Kidney capillary endothelial cell (primary cell): ENCODE data around the gene POU3F3.

Experiments used
- DNase-seq: peaks from one replicate; pipeline ENCODE4 v3.0.0-alpha.2; 2018; ENCODE audit warnings: low spot score

The POU3F3 gene

DNA sequence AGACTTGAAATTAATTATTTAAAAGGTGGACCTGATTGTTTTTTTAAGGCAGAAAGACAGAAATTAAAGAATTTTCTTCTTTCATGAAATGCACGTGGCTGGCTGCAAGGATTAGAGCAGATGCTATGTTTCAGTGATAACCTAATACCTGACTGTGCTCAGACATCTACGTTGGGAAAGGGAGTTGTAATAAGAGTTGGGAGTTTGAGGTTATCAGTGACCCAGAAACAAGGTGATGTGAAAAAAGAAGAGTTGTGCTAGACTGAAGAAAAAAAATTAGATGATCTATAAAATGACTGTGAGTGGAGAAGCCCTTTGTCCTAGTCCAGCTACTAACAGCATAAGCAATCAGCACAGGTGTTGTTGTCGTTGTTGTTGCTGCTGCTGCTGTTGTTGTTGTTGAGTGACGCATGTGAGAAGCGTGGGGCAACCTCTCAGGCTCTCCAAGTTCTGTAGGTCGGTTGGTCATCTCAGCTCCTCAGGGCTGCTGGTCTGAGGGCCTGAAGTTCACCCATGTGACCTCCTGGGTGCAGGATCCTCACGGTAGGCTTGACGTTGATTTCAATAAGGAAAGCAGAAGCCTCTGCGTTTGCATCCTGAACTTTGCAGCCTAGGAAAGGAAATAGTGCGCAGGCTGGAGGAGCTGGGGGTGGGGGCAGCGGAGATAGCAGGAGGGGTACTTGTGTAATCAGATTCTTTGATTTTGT lies 7.6 kb downstream of the POU3F3 start:
- DNase-seq: no peak

- DNase-seq: no peak
Measured at GRCh38 chr2:104862058-104862941, 8.4 kb downstream of the POU3F3 start.

GRCh38 chr2:104863146-104863467 lies 9.2 kb downstream of the POU3F3 start:
- DNase-seq: no peak

DNA sequence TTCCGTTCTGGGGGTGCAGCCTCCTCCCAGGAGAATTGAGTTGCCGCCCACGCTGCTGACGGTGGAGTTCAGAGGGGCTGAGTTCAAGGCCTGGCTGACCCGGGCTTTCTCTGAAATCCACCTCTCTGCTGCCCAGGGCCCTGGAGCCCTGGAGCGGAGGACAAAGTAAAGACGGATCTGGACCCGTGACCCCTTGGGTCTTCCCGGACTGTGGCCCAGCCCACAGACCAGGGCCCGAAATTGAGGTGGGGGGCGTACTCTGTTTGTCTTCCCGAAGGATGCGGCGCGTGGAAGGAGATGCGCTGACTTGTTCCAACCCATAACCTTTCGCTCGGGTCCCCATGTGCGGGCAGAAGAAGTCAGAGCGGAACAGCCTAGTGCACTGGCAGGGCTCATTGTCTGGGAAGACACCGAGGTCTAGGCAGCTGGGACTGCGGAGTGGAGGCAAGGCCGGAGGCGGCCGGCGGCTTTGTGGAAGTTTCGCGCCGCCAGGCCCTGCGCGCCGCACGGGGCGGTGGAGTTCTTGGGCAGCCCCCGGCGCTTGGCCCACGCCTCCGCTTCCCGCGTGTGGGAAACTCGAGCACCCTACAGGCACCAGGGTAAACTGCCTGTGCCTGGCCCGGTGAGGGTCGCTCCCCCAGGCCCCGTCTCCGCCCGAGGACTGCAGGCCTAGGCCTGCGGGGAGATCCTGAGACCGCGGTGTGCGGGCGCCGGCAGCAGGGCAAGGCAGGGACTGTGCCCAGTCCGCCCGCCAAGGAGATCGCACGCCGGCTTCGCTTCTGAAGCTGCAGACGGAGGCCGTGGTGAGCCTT lies 9.8 kb downstream of the POU3F3 start:
- no peak for DNase-seq

DNA sequence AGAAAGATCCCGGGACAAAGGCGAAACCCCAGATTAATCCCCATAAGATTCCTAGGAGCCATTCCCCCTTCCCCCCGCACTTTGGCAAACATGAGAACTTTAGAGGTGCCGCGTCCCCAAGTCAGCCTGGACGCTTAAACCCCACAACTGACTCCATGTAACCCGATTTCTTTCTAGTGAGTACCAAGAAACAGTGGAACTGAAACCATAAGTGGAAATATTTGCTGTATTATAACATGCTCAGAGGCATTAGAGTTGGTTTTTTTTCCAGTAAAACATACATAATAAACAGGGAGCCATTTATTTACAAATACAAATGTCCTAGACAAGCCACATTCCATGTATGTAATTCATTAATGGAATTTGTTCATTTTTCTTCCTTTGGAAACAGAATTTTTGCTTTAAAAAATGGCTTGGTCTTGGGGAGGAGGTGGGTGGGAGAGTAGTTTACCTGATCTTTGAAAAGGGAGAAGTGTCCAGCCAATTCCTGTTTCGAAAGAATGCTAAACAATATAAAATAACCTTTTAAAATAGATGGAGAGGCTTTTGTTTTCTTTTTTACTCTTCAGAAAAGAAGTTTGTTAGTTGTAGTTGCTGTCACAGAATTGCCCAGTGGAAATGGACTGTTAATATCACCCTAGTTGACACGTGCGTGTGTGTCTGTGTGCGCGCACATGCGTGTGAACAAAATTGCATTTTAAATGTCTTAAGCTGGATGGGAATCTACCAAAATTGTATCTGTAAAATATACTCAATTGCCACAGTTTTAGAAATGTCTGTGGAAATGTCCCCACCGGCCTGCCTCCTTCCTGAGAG lies 10.6 kb downstream of the POU3F3 start:
- no peak for DNase-seq

DNA sequence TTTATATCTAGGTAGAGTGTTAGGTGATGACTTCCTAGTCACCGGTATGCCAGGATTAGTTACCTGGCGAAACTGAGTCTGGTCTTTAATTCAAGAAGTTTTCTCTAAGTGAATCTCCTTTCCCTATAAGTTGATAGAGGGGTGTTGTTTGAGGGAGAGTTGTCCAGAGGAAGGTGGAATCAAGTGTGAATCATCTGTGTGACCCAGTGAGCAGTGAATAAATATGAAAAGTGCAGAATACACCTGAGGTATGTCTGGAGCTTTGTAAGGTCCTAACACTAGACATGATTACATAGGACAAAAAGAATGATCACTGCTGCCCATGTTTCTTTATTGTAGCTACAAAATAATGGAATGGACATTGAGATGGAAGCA lies 11.2 kb downstream of the POU3F3 start:
- DNase-seq: no peak

DNA sequence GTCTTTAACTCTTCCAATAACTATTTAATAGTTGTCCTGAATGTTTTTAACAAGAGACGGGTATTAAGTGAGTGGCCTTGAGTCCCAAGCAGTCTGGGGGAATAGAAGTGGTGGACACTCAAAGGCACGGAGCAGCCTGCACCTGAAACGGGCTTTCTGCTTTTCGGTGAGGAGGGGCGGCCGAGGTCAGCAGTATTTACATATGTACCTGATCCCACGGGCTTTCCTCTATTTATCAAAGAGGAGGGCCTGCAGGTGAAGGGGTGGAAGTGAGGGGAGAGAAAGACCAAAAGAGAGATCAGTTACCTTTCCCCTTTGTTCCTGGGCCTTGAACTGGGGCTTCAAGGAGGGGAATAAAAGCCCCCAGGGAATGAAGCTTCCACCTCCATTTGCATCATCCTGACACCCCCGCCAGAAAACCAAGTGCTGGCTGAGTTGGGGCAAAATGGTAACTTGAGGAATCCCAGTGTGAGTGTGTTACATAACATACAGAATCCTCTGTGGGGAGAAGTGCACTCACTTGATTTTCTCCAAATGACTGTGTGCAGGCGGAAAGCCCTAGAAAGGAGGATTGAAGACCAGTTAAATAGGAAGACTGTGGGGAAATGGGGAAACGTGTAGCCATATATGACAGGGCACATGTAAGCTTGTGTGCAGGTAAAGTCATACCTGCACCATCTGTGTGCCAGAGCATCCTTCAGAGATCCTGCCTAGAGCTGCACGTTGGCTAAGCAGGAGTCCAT lies 12.4 kb downstream of the POU3F3 start:
- DNase-seq: no peak

GRCh38 chr2:104866883-104867812 lies 13.2 kb downstream of the POU3F3 start:
- no peak for DNase-seq

DNA sequence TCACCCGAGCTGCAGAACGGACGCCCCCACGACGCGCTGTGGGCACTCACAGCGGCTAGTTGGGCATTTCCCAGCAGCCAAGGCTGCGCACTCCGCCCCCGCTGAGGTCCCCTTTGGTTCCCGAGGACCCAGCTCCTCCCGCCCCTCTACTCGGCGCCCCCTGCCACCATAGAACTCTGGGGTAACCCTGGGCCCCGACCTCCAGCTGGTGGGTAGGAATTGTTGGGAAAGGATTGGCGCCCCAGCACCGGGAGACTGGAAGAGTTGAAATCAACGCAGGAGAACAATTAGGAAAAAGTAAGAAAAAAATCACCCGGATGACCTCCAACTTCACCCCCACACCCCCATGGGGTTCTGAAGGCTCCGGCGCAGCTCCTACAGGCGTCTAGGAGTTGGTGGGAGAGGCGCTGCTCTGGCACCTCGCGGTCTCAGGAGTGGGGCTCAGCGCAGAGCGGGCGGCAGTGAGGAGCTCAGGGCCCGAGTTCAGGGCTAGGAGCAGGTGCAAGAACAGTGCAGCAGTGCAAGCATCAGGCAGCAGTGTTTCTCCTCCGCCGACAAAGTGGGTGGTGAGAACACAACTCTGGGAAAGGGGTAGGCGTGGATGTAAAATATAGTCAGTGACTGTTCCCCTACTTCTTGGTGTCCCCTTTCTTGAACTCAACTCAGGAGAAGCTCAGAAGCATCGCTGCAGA lies 14.0 kb downstream of the POU3F3 start:
- DNase-seq: no peak

DNA sequence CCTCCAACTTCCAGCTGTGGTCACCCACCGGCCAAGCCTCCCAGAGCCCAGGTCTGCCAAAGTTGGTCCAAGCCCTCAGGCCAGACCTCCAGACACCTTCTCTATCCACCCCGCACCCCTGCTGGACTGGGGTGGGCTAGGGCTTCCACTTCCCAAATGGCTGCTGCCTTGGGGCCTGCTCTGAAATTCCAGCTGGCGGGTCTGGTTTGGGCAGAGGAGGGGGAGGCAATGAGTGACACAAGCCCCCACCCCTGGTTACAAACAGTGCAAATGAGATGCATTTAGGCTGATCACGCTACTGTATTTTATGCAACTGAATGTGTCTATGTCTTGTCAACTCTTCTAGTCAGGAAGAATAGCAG lies 14.6 kb downstream of the POU3F3 start:
- DNase-seq: no peak

GRCh38 chr2:104870100-104870975 lies 16.4 kb downstream of the POU3F3 start:
- no peak for DNase-seq

DNA sequence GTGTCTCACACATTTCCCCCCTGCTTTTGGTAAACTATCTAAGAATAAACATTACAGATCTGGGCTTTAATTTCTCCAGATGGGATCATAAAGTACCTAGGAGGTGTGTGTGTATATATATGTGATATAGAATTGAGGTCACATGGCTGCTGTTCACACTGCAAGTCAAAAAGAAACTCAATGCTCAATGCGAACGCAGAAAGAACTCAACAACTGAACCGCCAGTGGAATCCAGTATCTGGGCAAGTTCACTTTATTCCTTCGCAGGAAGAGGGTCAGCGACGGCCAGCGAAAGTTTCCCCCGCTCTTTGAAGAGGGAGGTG lies 17.7 kb downstream of the POU3F3 start:
- DNase-seq: no peak

DNA sequence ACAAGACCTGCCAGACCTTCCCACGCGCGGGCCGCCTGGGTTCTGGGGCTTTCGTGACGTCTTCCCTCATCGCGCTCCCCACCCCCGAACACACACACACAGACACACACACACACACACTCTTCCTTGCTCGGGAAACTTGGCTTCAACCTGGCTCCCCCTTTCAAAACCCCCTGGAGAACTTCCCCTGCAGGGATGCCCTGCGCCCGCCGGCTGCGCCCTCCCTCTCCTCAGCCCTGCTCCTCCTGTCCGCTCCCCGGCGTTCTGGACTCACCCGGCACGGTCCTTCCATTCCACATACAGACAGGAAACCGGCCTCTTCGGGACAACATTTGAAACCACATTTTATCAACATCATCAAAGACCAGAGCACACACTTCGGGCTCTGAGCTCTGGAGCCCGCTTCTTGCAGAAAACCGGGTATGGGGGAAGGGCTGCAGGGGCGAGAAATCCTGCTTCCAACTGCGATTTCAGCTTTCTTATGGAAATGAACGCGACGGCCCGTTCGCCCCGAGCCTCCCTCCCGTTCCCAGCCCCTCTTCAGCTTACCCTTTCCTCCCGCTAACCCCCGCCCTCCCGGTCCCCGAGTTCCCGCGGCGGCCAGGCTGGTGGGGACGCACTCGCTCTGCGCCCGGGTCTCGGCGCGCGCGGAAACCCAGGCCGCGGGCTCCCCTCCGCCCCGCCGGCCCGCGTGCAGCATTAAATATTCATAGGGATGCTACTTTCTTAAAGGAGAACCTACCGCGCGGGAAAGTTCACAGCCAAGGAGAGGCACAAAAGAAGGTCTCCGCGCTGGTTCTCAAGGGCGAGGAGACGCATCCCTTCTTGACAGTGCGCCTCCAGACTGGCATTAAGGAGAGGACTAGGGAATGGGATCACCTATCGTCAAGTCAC lies 18.3 kb downstream of the POU3F3 start:
- DNase-seq: no peak

DNA sequence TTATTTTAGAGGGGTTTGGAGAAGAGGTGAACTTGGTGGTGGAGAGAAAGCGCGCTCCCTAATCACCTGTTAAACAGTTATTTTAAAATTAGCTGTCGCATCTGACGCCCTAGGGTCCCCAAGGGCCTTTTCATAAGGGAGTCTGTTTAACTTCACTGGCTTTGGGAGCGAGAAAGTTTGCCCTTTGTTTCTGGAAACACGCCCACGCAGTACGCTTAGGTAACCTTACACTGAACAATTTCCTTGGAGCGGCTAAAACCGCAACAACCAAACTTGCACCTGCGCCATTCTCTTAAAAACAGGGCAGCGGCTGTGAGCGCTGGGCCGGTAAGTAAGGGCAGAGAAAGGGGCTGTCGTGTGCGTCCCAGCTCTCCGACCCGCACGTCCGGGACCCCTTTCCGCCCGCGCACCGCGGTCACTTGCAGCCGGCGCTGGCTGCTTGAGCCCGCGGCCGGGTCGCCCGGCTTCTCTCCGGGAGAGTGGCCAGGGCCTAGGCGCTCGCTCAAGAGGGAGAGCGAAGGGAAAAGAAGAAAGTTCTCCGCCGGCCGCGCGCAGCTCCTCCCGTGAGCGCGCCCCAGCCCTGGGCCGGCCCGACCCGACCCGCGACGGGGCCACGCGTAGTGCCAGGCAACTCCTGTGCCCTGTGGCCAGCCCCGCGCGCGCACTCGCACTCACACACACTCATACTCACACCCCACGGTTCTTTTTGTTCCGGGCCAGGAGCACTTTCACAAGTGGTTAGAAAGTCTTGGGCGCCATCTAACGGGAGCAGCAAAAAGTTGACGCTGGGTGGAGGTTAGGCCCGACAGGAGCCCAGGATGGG lies 19.2 kb downstream of the POU3F3 start:
- DNase-seq: peak; percentile 44

GRCh38 chr2:104873689-104874054 lies 19.8 kb downstream of the POU3F3 start:
- DNase-seq: no peak

- no peak for DNase-seq
Measured at GRCh38 chr2:104874230-104874629, 20.3 kb downstream of the POU3F3 start.

GRCh38 chr2:104875262-104875661 lies 21.3 kb downstream of the POU3F3 start:
- DNase-seq: no peak
